SU-DHL-6 (cell line): ENCODE results near the gene MAPK14.

Source experiments
- H2AFZ ChIP-seq: fragments of 200-600 bp; sonication (generic); 2 replicates; pipeline ENCODE4 v1.6.1; 2014; ENCODE audit warnings: low read depth, mild to moderate bottlenecking, moderate library complexity, mixed read lengths, antibody characterized with exemption, low read length; ENCODE audit not compliant: severe bottlenecking
- H3F3A ChIP-seq: fragments of 200-600 bp; shearing (Covaris generic); 2 replicates; pipeline ENCODE4 v1.6.0; 2016; ENCODE audit warnings: antibody characterized with exemption, mild to moderate bottlenecking; ENCODE audit not compliant: insufficient read depth
- H3K27ac ChIP-seq: fragments of 200-600 bp; sonication (generic); 2 replicates; pipeline ENCODE4 v1.5.1; 2016; ENCODE audit warnings: low read depth, mild to moderate bottlenecking, low read length, moderate library complexity, mixed read lengths
- H3K27me3 ChIP-seq: fragments of 200-600 bp; sonication (generic), shearing (Covaris generic); 2 replicates; pipeline ENCODE4 v1.6.0; 2014; ENCODE audit warnings: mild to moderate bottlenecking, low read length
- H3K36me3 ChIP-seq: fragments of 200-600 bp; sonication (generic); 2 replicates; pipeline ENCODE4 v1.6.1; 2014; ENCODE audit warnings: mild to moderate bottlenecking, low read length, mixed read lengths
- H3K4me2 ChIP-seq: fragments of 300-600, 200-600 bp; shearing (Covaris generic), sonication (generic); 2 replicates; pipeline ENCODE4 v1.6.0; 2014; ENCODE audit warnings: low read length, low read depth, mild to moderate bottlenecking; ENCODE audit not compliant: poor library complexity, severe bottlenecking
- H3K4me3 ChIP-seq: fragments of 200-600 bp; sonication (generic); 2 replicates; pipeline ENCODE4 v1.5.1; 2014; ENCODE audit warnings: antibody characterized with exemption, low read length, mild to moderate bottlenecking, mixed read lengths; ENCODE audit not compliant: insufficient read depth, poor library complexity, severe bottlenecking
- H3K79me2 ChIP-seq: fragments of 200-600 bp; sonication (generic); 2 replicates; pipeline ENCODE4 v1.6.1; 2014; ENCODE audit warnings: mild to moderate bottlenecking, low read length, moderate library complexity; ENCODE audit not compliant: insufficient read depth
- H3K9ac ChIP-seq: fragments of 200-600 bp; sonication (generic); 2 replicates; pipeline ENCODE4 v1.7.0; 2014; ENCODE audit warnings: mild to moderate bottlenecking, low read length
- H3K9me2 ChIP-seq: fragments of 200-600 bp; sonication (generic); replicated peaks from 2 replicates; pipeline ENCODE4 v1.6.1; 2014; ENCODE audit warnings: low read length; ENCODE audit not compliant: insufficient read depth
- H3K9me3 ChIP-seq: fragments of 200-600 bp; sonication (generic); 2 replicates; pipeline ENCODE4 v1.6.1; 2014; ENCODE audit warnings: low read length, mixed read lengths; ENCODE audit not compliant: insufficient read depth
- H4K20me1 ChIP-seq: fragments of 200-600 bp; sonication (generic); 2 replicates; pipeline ENCODE4 v1.6.1; 2014; ENCODE audit warnings: low read depth, mild to moderate bottlenecking, antibody characterized with exemption, low read length, moderate library complexity, mixed read lengths
- EZH2phosphoT487 ChIP-seq: fragments of 200-600 bp; sonication (generic), shearing (Covaris generic); conservative IDR thresholded peaks from 2 replicates; pipeline ENCODE4 v1.6.1; 2018; ENCODE audit warnings: mild to moderate bottlenecking, antibody characterized with exemption, low read length, moderate library complexity, mixed read lengths
- TF ChIP-seq, protein P1 (sequence below): fragments of 200-600 bp; sonication (generic); IDR thresholded peaks from one replicate; pipeline ENCODE4 v1.5.1; 2017; ENCODE audit warnings: antibody characterized with exemption, mild to moderate bottlenecking, low read length, moderate library complexity; ENCODE audit not compliant: insufficient read depth, poor library complexity, severe bottlenecking

Gene MAPK14

DNA sequence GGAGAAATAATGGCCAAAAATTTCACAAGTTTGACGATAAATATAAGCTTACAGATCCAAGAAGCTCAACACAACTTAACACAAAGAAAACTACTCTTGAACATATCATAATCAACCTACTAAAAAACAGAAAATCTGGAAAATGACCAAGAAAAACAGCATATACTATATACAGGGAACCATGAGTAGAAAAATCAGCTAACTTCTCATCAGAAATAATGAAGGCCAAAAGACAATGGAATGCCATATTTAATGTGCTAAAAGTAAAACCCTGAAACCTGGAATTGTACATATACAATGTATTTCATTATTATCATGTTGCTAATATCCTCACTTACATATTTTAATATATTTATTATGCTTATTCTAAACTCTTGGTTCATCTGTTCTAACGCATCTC, 128.1 kb downstream of the MAPK14 start:
- no peak overlapping the region for H3K4me2 ChIP-seq
- H3K4me3 ChIP-seq = no peak overlapping the region
- TF ChIP-seq, protein P1, sequence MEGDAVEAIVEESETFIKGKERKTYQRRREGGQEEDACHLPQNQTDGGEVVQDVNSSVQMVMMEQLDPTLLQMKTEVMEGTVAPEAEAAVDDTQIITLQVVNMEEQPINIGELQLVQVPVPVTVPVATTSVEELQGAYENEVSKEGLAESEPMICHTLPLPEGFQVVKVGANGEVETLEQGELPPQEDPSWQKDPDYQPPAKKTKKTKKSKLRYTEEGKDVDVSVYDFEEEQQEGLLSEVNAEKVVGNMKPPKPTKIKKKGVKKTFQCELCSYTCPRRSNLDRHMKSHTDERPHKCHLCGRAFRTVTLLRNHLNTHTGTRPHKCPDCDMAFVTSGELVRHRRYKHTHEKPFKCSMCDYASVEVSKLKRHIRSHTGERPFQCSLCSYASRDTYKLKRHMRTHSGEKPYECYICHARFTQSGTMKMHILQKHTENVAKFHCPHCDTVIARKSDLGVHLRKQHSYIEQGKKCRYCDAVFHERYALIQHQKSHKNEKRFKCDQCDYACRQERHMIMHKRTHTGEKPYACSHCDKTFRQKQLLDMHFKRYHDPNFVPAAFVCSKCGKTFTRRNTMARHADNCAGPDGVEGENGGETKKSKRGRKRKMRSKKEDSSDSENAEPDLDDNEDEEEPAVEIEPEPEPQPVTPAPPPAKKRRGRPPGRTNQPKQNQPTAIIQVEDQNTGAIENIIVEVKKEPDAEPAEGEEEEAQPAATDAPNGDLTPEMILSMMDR = no peak
- TF ChIP-seq EZH2phosphoT487 = no peak
- H3K9ac ChIP-seq = no peak overlapping the region
- no peaks in the 10 kb centered on the region; the same call in 1 of the 2 replicates for H3K36me3 ChIP-seq
- no peak overlapping the region for H3K27ac ChIP-seq
- H3F3A ChIP-seq = no peaks in the 10 kb centered on the region
- H3K9me3 ChIP-seq = peaks cover 9% of the 10 kb centered on the region; the same call in 1 of the 2 replicates
- no peak overlapping the region for H2AFZ ChIP-seq
- no peaks in the 10 kb centered on the region for H3K9me2 ChIP-seq
- no peaks in the 10 kb centered on the region for H3K79me2 ChIP-seq
- H4K20me1 ChIP-seq = no peaks in the 10 kb centered on the region
- no peaks in the 10 kb centered on the region for H3K27me3 ChIP-seq

GRCh38 chr6:36160147-36160760, 132.6 kb downstream of the MAPK14 start:
- Histone ChIP-seq H3K4me2 (no peak overlapping the region), H3K9me3 (peaks cover 5% of the 10 kb centered on the region; the same call in 1 of the 2 replicates), H3K4me3 (no peak overlapping the region), H3K9ac (no peak overlapping the region), H4K20me1 (no peaks in the 10 kb centered on the region), H3K27me3 (no peaks in the 10 kb centered on the region), H3F3A (no peaks in the 10 kb centered on the region), H2AFZ (no peak overlapping the region), H3K27ac (no peak overlapping the region), H3K79me2 (no peaks in the 10 kb centered on the region), H3K9me2 (no peaks in the 10 kb centered on the region), H3K36me3 (no peaks in the 10 kb centered on the region; the same call in 1 of the 2 replicates)
- no peak for TF ChIP-seq EZH2phosphoT487
- TF ChIP-seq, protein P1 = no peak
